Adrenal gland (tissue), 12 donors: Measurements from ENCODE around the gene BRD4. TPM values are rescaled to one million over a fixed set of nuclear protein-coding genes. Genes with fewer than 3 reads are reported as not detected.
A peak's percentile ranks its signal among the peaks of the same experiment; 100 is the strongest.
"Not testable (repeated sequence)": the region's sequence is repeated elsewhere in the genome, so short reads cannot be mapped to it uniquely, and the experiment has no call there.

ENCODE experiments used
- DNase-seq, 7 donors: peaks; one replicate each; pipeline ENCODE4 v3.0.0-alpha.2; 2019 to 2020
- H3K27ac ChIP-seq, 5 donors: fragments of 200-600 bp; sonication (generic) in 4 of 5; 1 replicate in 3 of 5; 2 replicates in 2 of 5; pipeline versions ENCODE4 v1.5.1 to v1.8.0; 2016 to 2020; ENCODE audit warnings: mild to moderate bottlenecking in 1 of 5
- H3K27me3 ChIP-seq: fragments of 200-600 bp; 2 replicates; pipeline ENCODE4 v1.8.0; 2021
- H3K36me3 ChIP-seq, 2 donors: fragments of 200-600 bp; replicated peaks in 1 of 2; 1 replicate in 1 of 2; 2 replicates in 1 of 2; pipeline versions ENCODE4 v1.5.1 to v1.8.0; 2018 to 2022
- H3K4me1 ChIP-seq, 2 donors: fragments of 200-600 bp; replicated peaks in 1 of 2; 1 replicate in 1 of 2; 2 replicates in 1 of 2; pipeline versions ENCODE4 v1.5.1 to v1.8.0; 2018 to 2021
- H3K4me3 ChIP-seq, 4 donors: fragments of 200-600 bp; sonication (generic) in 3 of 4; one replicate each; pipeline ENCODE4 v1.5.1; 2016 to 2018
- H3K9me3 ChIP-seq, 3 donors: fragments of 200-600 bp; sonication (generic) in 1 of 3; replicated peaks in 1 of 3; 1 replicate in 2 of 3; 2 replicates in 1 of 3; pipeline versions ENCODE4 v1.5.1 to v1.8.0; 2016 to 2021
- POLR2A ChIP-seq, 2 donors: fragments of 450-650 bp; IDR thresholded peaks; one replicate each; pipeline ENCODE4 v1.6.1; 2017; ENCODE audit warnings: antibody characterized with exemption in 2 of 2, mild to moderate bottlenecking in 2 of 2, moderate library complexity in 1 of 2
- WGBS, 4 donors: extraction: QIAGEN DNeasy Blood & Tissue Kit in 2 of 4; methylation state at CpG; one replicate each; pipeline versions ENCODE4 v1.1.5 to v1.1.7; 2013 to 2017; 5-methylcytosine and 5-hydroxymethylcytosine counted together
- intact Hi-C, 2 donors: fragments of 100-400 bp; cut with DNase I; formaldehyde crosslinking; loops; one replicate each; pipeline versions ENCODE4 v1.14.1 to v1.15.0; 2022 to 2023
- polyA plus RNA-seq, 3 donors: library from polyadenylated mRNA; stranded (reverse); fragments of 200-250 nt in 2 of 3; fragments of 350-450 nt in 1 of 3; fragmentation: Illumina TruSeq in 1 of 3; extraction: RNeasy Lipid Tissue Mini Kit (QIAGEN cat#74804) in 1 of 3; gene quantifications; one replicate each; pipeline ENCODE4 v1.2.3, GENCODE V29; 2013 to 2014
- total RNA-seq, 9 donors: library from RNA; depleted of rRNA in 4 of 9; stranded (reverse); fragments of >200 nt in 4 of 9; fragments of 120-200 nt in 1 of 9; fragmentation: NEBNext Ultra II Directional in 1 of 9; extraction: Animal tissue kit (Norgen Biotek cat#: 25700) in 1 of 9; gene quantifications; one replicate each; pipeline versions ENCODE4 v1.1.0 to v1.2.4, GENCODE V29; 2013 to 2023
- TF ChIP-seq, protein P1 (sequence below), 6 experiments: fragments of 450-650 bp in 4 of 6; fragments of 200-600 bp in 2 of 6; sonication (generic) in 1 of 6; IDR thresholded peaks; 1 replicate in 5 of 6; 2 replicates in 1 of 6; pipeline versions ENCODE4 v1.5.1 to v1.8.0; 2016 to 2021; ENCODE audit warnings: antibody characterized with exemption in 6 of 6, mild to moderate bottlenecking in 2 of 6, moderate library complexity in 1 of 6
- donor health status: healthy with polysubstance abuse.
- donor health status: Bipolar disorder and iron deficiency.
- donor health status: DM: yes; HTN: yes; CAD: no.
- donor health status: DM: no; HTN: no; CAD: no.
- donor health status: DM: no; HTN: no; CAD: no.
- donor health status: DM: yes; HTN: yes; CAD: no.

Gene BRD4
- total and polyA plus RNA-seq, 12 donors = 10.1 to 109 (median 34.9) TPM

DNA sequence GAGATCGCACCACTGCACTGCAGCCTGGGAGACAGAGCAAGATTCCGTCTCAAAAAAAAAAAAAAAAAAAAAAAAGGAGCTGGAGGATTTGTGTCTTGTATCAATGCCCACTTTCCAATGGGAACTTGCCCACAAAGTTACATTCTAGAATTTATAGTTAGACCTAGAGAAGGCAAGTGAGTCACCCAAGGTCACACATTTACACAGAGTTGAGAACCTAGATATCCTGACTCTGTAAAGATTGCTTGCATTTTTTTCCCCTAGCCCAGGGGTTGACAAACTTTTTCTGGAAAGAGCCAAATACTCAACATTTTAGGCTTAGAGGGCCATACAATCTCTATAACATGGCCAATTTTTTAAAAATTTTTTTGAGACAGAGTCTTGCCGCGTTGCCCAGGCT lies 7.7 kb upstream of the BRD4 start:
- Histone ChIP-seq H3K27ac (peak overlapping the region in 3 of 5 donors; percentile 10 to 70 (median 28)), H3K4me3 (no peak overlapping the region), H3K4me1 (peaks cover 14% of the 10 kb centered on the region in 2 donors), H3K27me3 (no peaks in the 10 kb centered on the region), H3K9me3 (no peaks in the 10 kb centered on the region), H3K36me3 (peaks cover 0 to 6% of the 10 kb centered on the region in 2 donors)
- DNase-seq = peak in 5 of 7 donors; percentile 31 to 70 (median 51)
- no peak for TF ChIP-seq POLR2A (IDR thresholded peaks at IDR 0.05)
- TF ChIP-seq, protein P1, sequence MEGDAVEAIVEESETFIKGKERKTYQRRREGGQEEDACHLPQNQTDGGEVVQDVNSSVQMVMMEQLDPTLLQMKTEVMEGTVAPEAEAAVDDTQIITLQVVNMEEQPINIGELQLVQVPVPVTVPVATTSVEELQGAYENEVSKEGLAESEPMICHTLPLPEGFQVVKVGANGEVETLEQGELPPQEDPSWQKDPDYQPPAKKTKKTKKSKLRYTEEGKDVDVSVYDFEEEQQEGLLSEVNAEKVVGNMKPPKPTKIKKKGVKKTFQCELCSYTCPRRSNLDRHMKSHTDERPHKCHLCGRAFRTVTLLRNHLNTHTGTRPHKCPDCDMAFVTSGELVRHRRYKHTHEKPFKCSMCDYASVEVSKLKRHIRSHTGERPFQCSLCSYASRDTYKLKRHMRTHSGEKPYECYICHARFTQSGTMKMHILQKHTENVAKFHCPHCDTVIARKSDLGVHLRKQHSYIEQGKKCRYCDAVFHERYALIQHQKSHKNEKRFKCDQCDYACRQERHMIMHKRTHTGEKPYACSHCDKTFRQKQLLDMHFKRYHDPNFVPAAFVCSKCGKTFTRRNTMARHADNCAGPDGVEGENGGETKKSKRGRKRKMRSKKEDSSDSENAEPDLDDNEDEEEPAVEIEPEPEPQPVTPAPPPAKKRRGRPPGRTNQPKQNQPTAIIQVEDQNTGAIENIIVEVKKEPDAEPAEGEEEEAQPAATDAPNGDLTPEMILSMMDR (IDR thresholded peaks at IDR 0.05) = no peak
- WGBS, 4 donors = 59 to 71% (median 66%) methylated on average over 4 of the region's 4 CpGs
- intact Hi-C loops = no loop called here

DNA sequence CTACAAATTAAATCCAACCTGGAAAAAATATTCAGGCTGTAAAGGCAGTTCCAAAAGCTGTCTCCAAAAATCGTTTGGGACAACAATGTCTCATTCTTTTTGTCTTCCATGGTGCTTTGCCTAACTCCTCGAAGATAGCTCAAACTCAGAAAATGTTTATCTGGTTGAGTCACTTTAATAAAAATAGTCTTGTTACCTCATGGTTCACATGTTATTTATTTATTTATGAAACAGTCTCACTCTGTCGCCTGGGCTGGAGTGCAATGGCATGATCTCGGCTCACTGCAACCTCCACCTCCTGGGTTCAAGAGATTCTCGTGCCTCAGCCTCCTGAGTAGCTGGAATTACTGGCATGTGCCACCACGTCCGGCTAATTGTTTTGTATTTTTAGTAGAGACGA lies 4.9 kb upstream of the BRD4 start:
- Histone ChIP-seq H3K27ac (peak overlapping the region in 4 of 5 donors; percentile 24 to 63 (median 44)), H3K27me3 (no peaks in the 10 kb centered on the region), H3K9me3 (no peaks in the 10 kb centered on the region), H3K36me3 (no peaks in the 10 kb centered on the region), H3K4me3 (no peak overlapping the region), H3K4me1 (peaks cover 22% of the 10 kb centered on the region in 2 donors)
- intact Hi-C loops = no loop called here
- WGBS, 4 donors = 58 to 67% (median 62%) methylated on average over 8 of the region's 8 CpGs
- TF ChIP-seq, protein P1 (IDR thresholded peaks at IDR 0.05) = no peak
- TF ChIP-seq POLR2A (IDR thresholded peaks at IDR 0.05) = peak in 1 of 2 donors; percentile 32
- DNase-seq = peak in 1 of 7 donors; percentile 42

DNA sequence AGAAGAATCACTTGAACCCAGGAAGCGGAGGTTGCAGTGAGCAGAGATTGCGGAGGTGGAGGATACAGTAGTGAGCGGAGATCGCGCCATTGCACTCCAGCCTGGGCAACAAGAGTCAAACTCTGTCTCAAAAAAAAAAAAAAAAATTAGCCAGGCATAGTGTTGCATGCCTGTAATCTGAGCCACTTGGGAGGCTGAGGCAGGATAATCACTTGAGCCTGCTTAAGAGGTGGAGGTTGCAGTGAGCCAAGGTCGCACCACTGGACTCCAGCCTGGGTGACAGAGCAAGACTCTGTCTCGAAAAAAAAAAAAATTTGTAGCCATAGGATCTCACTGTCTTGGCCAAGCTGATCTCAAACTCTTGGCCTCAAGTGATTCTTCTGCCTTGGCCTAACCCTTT lies 3.7 kb upstream of the BRD4 start:
- peaks cover 22% of the 10 kb centered on the region in 2 donors for H3K4me1 ChIP-seq
- intact Hi-C loops, H3K9me3 ChIP-seq, H3K4me3 ChIP-seq, H3K36me3 ChIP-seq, H3K27me3 ChIP-seq: not testable (repeated sequence)
- 59 to 68% (median 66%) methylated on average over 7 of the region's 7 CpGs for WGBS, 4 donors
- H3K27ac ChIP-seq = peak overlapping the region in 1 of 5 donors; percentile 63
- DNase-seq = peak in 6 of 7 donors; percentile 62 to 76 (median 72)

DNA sequence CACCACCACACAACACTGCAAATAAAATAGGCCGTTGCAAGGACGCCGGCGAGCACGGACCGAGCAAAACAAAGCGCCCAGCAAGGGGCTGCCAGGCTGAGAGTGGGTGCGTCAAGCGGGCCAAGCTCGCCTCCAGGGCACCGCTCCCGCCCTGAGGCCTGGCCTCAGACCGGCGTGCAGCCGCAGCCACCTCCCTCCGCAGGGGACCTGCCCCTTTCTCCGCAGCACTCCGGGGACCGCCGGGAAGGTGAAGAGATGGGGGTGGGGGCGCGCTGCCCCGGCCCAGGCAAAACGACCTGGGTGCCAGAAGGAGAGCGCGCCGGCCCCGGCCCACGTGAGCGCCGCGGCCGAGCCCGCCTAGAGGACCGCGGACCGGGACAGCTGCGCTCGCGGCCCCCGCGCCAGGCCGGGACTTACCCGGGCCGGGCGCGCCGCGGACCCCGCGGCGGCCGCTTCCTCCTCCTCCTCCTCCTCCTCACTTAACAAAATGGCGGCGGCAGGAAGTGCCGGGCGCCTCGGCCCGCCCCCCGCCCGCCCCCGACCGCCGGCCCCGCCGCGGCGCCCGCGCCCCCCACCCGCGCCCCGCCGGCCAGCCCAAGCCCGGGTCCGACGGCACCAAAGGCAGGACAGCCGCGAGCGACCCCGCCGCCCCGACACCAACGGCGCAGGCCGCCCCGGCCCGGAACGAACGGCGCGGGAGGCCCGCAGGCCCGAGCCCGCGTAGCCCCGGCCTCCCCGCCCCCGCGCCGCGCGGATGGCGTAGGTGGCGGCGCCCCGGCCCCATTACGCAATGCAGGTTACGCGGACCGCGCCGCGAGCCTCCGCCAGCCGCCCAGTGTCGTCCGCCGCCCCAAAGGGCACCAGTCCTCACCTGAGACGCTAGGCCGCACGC lies 674 bp downstream of the BRD4 start:
- peak overlapping the region; percentile 70 to 99 (median 84) for H3K4me3 ChIP-seq
- 0 to 2% (median 1%) methylated on average over 7 to 122 of the region's 122 CpGs for WGBS, 4 donors
- peaks cover 52 to 58% of the 10 kb centered on the region in 2 donors for H3K4me1 ChIP-seq
- no peaks in the 10 kb centered on the region for H3K36me3 ChIP-seq
- H3K9me3 ChIP-seq = no peaks in the 10 kb centered on the region
- TF ChIP-seq POLR2A (IDR thresholded peaks at IDR 0.05) = peak in 1 of 2 donors; percentile 20
- TF ChIP-seq, protein P1 (IDR thresholded peaks at IDR 0.05) = peak in 1 of 6 experiments; percentile 3
- DNase-seq = peak in 6 of 7 donors; percentile 52 to 68 (median 58)
- intact Hi-C loops = loop anchor here in 1 of 2 donors (5.0 kb wide), 1 partner anchor 69 kb away; no protein-coding TSS in a partner anchor
- H3K27me3 ChIP-seq = no peaks in the 10 kb centered on the region
- peak overlapping the region; percentile 82 to 100 (median 93) for H3K27ac ChIP-seq
